Kidney (tissue), 14 donors: Measurements from ENCODE around the gene FOXD1. TPM values are rescaled to one million over a fixed set of nuclear protein-coding genes. Genes with fewer than 3 reads are reported as not detected.
"Not testable (repeated sequence)": the region's sequence is repeated elsewhere in the genome, so short reads cannot be mapped to it uniquely, and the experiment has no call there.

Source experiments
- DNase-seq, 5 donors: peaks; one replicate each; pipeline ENCODE4 v3.0.0-alpha.2; 2013 to 2020
- FAIRE-seq: peaks from 2 replicates; lab custom pipeline; 2012; peaks lifted over from hg19 to GRCh38; lab: Jason Lieb, UNC
- H3K27ac ChIP-seq, 2 donors: one replicate each; pipeline ENCODE4 v1.7.0; 2013; ENCODE audit warnings: low read depth in 2 of 2, low read length in 2 of 2, inconsistent platforms in 1 of 2
- H3K27me3 ChIP-seq: one replicate; pipeline ENCODE4 v1.7.1; 2013; ENCODE audit warnings: low read length, inconsistent platforms; ENCODE audit not compliant: control insufficient read depth, insufficient read depth
- H3K36me3 ChIP-seq, 3 donors: one replicate each; pipeline versions ENCODE4 v1.7.0 to v1.7.1; 2013; ENCODE audit warnings: low read length in 3 of 3, control low read depth in 1 of 3, inconsistent platforms in 1 of 3; ENCODE audit not compliant: insufficient read depth in 3 of 3, control insufficient read depth in 2 of 3
- H3K4me1 ChIP-seq, 3 donors: one replicate each; pipeline versions ENCODE4 v1.7.0 to v1.7.1; 2013; ENCODE audit warnings: low read length in 3 of 3, inconsistent platforms in 1 of 3, low read depth in 1 of 3; ENCODE audit not compliant: control insufficient read depth in 2 of 3, insufficient read depth in 2 of 3
- H3K4me3 ChIP-seq, 3 donors: one replicate each; pipeline versions ENCODE4 v1.7.0 to v1.8.1; 2013; ENCODE audit warnings: low read length in 3 of 3, control low read depth in 1 of 3, inconsistent platforms in 1 of 3
- H3K9ac ChIP-seq, 3 donors: one replicate each; pipeline versions ENCODE4 v1.7.0 to v1.7.1; 2013; ENCODE audit warnings: low read length in 3 of 3, control low read depth in 1 of 3, inconsistent platforms in 1 of 3
- H3K9me3 ChIP-seq, 3 donors: one replicate each; pipeline versions ENCODE4 v1.7.0 to v1.7.1; 2013; ENCODE audit warnings: low read length in 3 of 3, control low read depth in 1 of 3, inconsistent platforms in 1 of 3; ENCODE audit not compliant: control insufficient read depth in 2 of 3, insufficient read depth in 1 of 3
- CTCF ChIP-seq: IDR thresholded peaks from 3 replicates; pipeline ENCODE4 v1.5.1; 2012; ENCODE audit warnings: mild to moderate bottlenecking, moderate library complexity, borderline replicate concordance; ENCODE audit not compliant: insufficient read depth; ENCODE audit errors: extremely low read depth
- intact Hi-C: fragments of 100-400 bp; cut with DNase I; formaldehyde crosslinking; loops from one replicate; pipeline ENCODE4 v1.11.1; 2022
- polyA plus RNA-seq: library from polyadenylated mRNA; stranded (reverse); fragments of 350-450 nt; fragmentation: Illumina TruSeq; extraction: RNeasy Lipid Tissue Mini Kit (QIAGEN cat#74804); gene quantifications from one replicate; pipeline ENCODE4 v1.2.3, GENCODE V29; 2014; ENCODE audit warnings: low read depth, low replicate concordance; ENCODE audit not compliant: insufficient read depth
- total RNA-seq: library from RNA; stranded (reverse); fragmentation: NEBNext Ultra II Directional; extraction: Animal tissue kit (Norgen Biotek cat#: 25700); gene quantifications from one replicate; pipeline ENCODE4 v1.2.1, GENCODE V29; 2021
- donor health status: control.
- donor health status: control.
- donor health status: control.
- donor health status: control.
- donor health status: control.
- donor health status: DM: yes; HTN: yes; CAD: no.
- donor health status: Normal renal cell carcinoma (clear cell type).

Gene FOXD1
- total and polyA plus RNA-seq, 2 donors from 2014 or later, result 2.5 to 5.9 TPM

GRCh38 chr5:73472116-73472515, 23.5 kb upstream of the FOXD1 start:
- no peaks in the 10 kb centered on the region for H3K27me3 ChIP-seq
- FAIRE-seq (no peak), DNase-seq (no peak)
- no peaks in the 10 kb centered on the region for H3K4me1 ChIP-seq
- no peaks in the 10 kb centered on the region for H3K9me3 ChIP-seq
- intact Hi-C loops, result no loop called here
- H3K36me3 ChIP-seq, result no peaks in the 10 kb centered on the region
- H3K9ac ChIP-seq, result no peak overlapping the region
- H3K4me3 ChIP-seq, result no peak overlapping the region
- H3K27ac ChIP-seq, result no peak overlapping the region
- TF ChIP-seq CTCF, result no peak

DNA sequence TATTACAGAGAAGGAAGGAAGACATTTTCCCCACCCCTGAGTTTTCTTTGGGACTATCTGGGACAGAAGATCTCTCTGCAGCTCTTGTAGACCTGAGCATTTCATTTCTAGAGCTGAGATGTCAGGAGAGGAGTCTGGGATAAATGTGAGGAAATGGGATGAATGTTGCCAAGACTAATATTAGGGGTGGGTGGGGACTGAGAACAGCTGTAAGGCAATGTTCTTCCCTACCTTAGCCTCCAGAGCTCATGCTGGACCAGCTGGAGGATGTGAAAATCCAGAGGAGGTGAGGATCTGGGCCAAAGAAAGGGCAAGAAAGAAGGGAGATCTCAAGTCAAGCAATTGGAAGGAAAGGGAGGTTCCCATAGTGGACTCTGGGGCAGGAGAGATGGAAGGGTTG, 23.1 kb upstream of the FOXD1 start:
- DNase-seq (no peak), FAIRE-seq (no peak)
- Histone ChIP-seq H3K4me3 (no peak overlapping the region), H3K36me3 (no peaks in the 10 kb centered on the region), H3K9ac (no peak overlapping the region), H3K27me3 (no peaks in the 10 kb centered on the region), H3K4me1 (no peaks in the 10 kb centered on the region), H3K9me3 (no peaks in the 10 kb centered on the region), H3K27ac (no peak overlapping the region)
- TF ChIP-seq CTCF, result no peak
- intact Hi-C loops, result no loop called here

GRCh38 chr5:73469878-73470277, 21.3 kb upstream of the FOXD1 start:
- no peak overlapping the region for H3K27ac ChIP-seq
- H3K4me3 ChIP-seq, result no peak overlapping the region
- DNase-seq (no peak), FAIRE-seq (no peak)
- no peak overlapping the region for H3K9ac ChIP-seq
- intact Hi-C loops, result no loop called here
- H3K27me3 ChIP-seq, result no peaks in the 10 kb centered on the region
- TF ChIP-seq CTCF, result no peak
- no peaks in the 10 kb centered on the region for H3K9me3 ChIP-seq
- H3K4me1 ChIP-seq, result no peaks in the 10 kb centered on the region
- no peaks in the 10 kb centered on the region for H3K36me3 ChIP-seq

GRCh38 chr5:73468638-73469037, 20.1 kb upstream of the FOXD1 start:
- FAIRE-seq, H3K27me3 ChIP-seq, H3K9ac ChIP-seq, H3K36me3 ChIP-seq, intact Hi-C loops, H3K4me3 ChIP-seq, DNase-seq, H3K27ac ChIP-seq, H3K4me1 ChIP-seq, H3K9me3 ChIP-seq: not testable (repeated sequence)
